IMR-90 (cell line): ENCODE data around the gene ARMS2. TPM values are rescaled to one million over a fixed set of nuclear protein-coding genes. Genes with fewer than 3 reads are reported as not detected.

Experiments used
- ATAC-seq: fragments of 200-7000 bp; cut with Tn5 transposase; 2 replicates; pipeline ENCODE4 v1.9.1; 2020; ENCODE audit warnings: low read depth, mild to moderate bottlenecking, moderate library complexity
- BruUV-seq: library from RNA; stranded (reverse); fragments of 400-500 nt; replicated peaks from 2 replicates; lab custom pipeline; 2021; lab: Mats Ljungman, UMichigan
- CTCF ChIA-PET: fragments of 300-600 bp; formaldehyde crosslinking; extraction: SDS; loops from one replicate; lab custom pipeline; 2021; ENCODE audit warnings: antibody characterized with exemption; lab: Yijun Ruan, JAX
- POLR2A ChIA-PET: fragments of 300-600 bp; sonication (Branson Sonifier 250); formaldehyde crosslinking; loops from one replicate; lab custom pipeline; 2022; ENCODE audit warnings: antibody characterized with exemption; ENCODE audit not compliant: unreplicated experiment; lab: Charles Lee
- DNase-seq: peaks from one replicate; pipeline ENCODE4 v3.0.0; 2013
- H2AFZ ChIP-seq: replicated peaks from 2 replicates; pipeline ENCODE3; 2013; ENCODE audit warnings: low read length, mild to moderate bottlenecking; ENCODE audit not compliant: poor library complexity
- H2AK5ac ChIP-seq: 2 replicates; pipeline ENCODE4 v1.6.1; 2013; ENCODE audit warnings: low read depth, low read length, inconsistent platforms
- H2AK9ac ChIP-seq: replicated peaks from 2 replicates; pipeline ENCODE3; 2013; ENCODE audit warnings: mild to moderate bottlenecking, low read depth, low read length, moderate library complexity; ENCODE audit not compliant: poor library complexity
- H2BK120ac ChIP-seq: 2 replicates; pipeline ENCODE4 v1.6.1; 2013; ENCODE audit warnings: low read depth, low read length, inconsistent platforms
- H2BK15ac ChIP-seq: 3 replicates; pipeline ENCODE4 v1.6.1; 2013; ENCODE audit warnings: low read depth, low read length, inconsistent platforms
- H2BK20ac ChIP-seq: 2 replicates; pipeline ENCODE4 v1.6.1; 2013; ENCODE audit warnings: low read depth, mild to moderate bottlenecking, inconsistent platforms, low read length, moderate library complexity
- H2BK5ac ChIP-seq: 2 replicates; pipeline ENCODE4 v1.6.1; 2013; ENCODE audit warnings: mild to moderate bottlenecking, low read depth, low read length, inconsistent platforms; ENCODE audit not compliant: poor library complexity, severe bottlenecking
- H3K14ac ChIP-seq: replicated peaks from 2 replicates; pipeline ENCODE4 v1.6.1; 2013; ENCODE audit warnings: low read depth, low read length, inconsistent platforms
- H3K18ac ChIP-seq: 2 replicates; pipeline ENCODE4 v1.6.1; 2013; ENCODE audit warnings: low read depth, low read length, control low read depth
- H3K23ac ChIP-seq: 2 replicates; pipeline ENCODE4 v1.6.1; 2013; ENCODE audit warnings: low read depth, low read length, inconsistent platforms
- H3K27ac ChIP-seq: 2 replicates; pipeline ENCODE4 v1.5.1; 2013; ENCODE audit warnings: mild to moderate bottlenecking, control low read depth, low read length; ENCODE audit not compliant: insufficient read depth
- H3K27me3 ChIP-seq: 2 replicates; pipeline ENCODE4 v1.6.1; 2013; ENCODE audit warnings: low read length; ENCODE audit not compliant: control insufficient read depth, insufficient read depth
- H3K36me3 ChIP-seq: 2 replicates; pipeline ENCODE4 v1.6.1; 2013; ENCODE audit warnings: low read length, mixed read lengths; ENCODE audit not compliant: control insufficient read depth, insufficient read depth
- H3K4ac ChIP-seq: 2 replicates; pipeline ENCODE4 v1.6.1; 2013; ENCODE audit warnings: low read depth, low read length, inconsistent platforms
- H3K4me1 ChIP-seq: 2 replicates; pipeline ENCODE4 v1.6.1; 2013; ENCODE audit warnings: low read length, mixed read lengths; ENCODE audit not compliant: control insufficient read depth, insufficient read depth
- H3K4me2 ChIP-seq: 2 replicates; pipeline ENCODE4 v1.6.1; 2013; ENCODE audit warnings: low read depth, mild to moderate bottlenecking, control low read depth, low read length, moderate library complexity
- H3K4me3 ChIP-seq: 2 replicates; pipeline ENCODE4 v1.5.1; 2013; ENCODE audit warnings: low read depth, mild to moderate bottlenecking, control low read depth, low read length, moderate library complexity; ENCODE audit not compliant: insufficient read depth
- H3K56ac ChIP-seq: 2 replicates; pipeline ENCODE4 v1.6.1; 2013; ENCODE audit warnings: low read length, inconsistent platforms; ENCODE audit not compliant: insufficient read depth; ENCODE audit errors: extremely low read depth
- H3K79me1 ChIP-seq, 2 experiments: 2 replicates each; pipeline ENCODE4 v1.6.1; 2013; ENCODE audit warnings: low read length in 2 of 2, inconsistent platforms in 1 of 2, low read depth in 1 of 2
- H3K9ac ChIP-seq: 2 replicates; pipeline ENCODE4 v1.6.1; 2013; ENCODE audit warnings: low read depth, low read length, control low read depth
- H3K9me1 ChIP-seq: 2 replicates; pipeline ENCODE4 v1.6.1; 2013; ENCODE audit warnings: low read length, inconsistent platforms; ENCODE audit not compliant: insufficient read depth
- H3K9me3 ChIP-seq: 2 replicates; pipeline ENCODE4 v1.6.1; 2013; ENCODE audit warnings: low read length; ENCODE audit not compliant: control insufficient read depth, insufficient read depth
- H4K20me1 ChIP-seq: 2 replicates; pipeline ENCODE4 v1.6.1; 2013; ENCODE audit warnings: low read length, inconsistent platforms; ENCODE audit not compliant: insufficient read depth
- H4K5ac ChIP-seq: 2 replicates; pipeline ENCODE4 v1.6.1; 2013; ENCODE audit warnings: mild to moderate bottlenecking, low read depth, low read length, control low read depth
- H4K8ac ChIP-seq, 2 experiments: 2 replicates each; pipeline ENCODE4 v1.6.1; 2013; ENCODE audit warnings: low read depth in 2 of 2, low read length in 2 of 2, control low read depth in 1 of 2, inconsistent platforms in 1 of 2
- H4K91ac ChIP-seq: 2 replicates; pipeline ENCODE4 v1.6.1; 2013; ENCODE audit warnings: low read depth, low read length, inconsistent platforms; ENCODE audit not compliant: insufficient read depth
- BHLHE40 ChIP-seq: fragments of 150-350 bp; IDR thresholded peaks from 2 replicates; pipeline ENCODE4 v1.6.1; 2016; ENCODE audit warnings: mild to moderate bottlenecking, low read depth, low read length
- CEBPB ChIP-seq: IDR thresholded peaks from 2 replicates; pipeline ENCODE4 v1.6.1; 2012; ENCODE audit warnings: low read depth, low read length, improper control_type of control experiment
- CHD1 ChIP-seq: IDR thresholded peaks from 2 replicates; pipeline ENCODE4 v1.6.1; 2012; ENCODE audit warnings: low read depth, low read length, improper control_type of control experiment
- CTCF ChIP-seq: conservative IDR thresholded peaks from 2 replicates; pipeline ENCODE4 v1.5.1; 2012; ENCODE audit warnings: mild to moderate bottlenecking, low read depth, low read length, improper control_type of control experiment
- ELK1 ChIP-seq: fragments of 150-350 bp; IDR thresholded peaks from 2 replicates; pipeline ENCODE4 v1.6.1; 2016; ENCODE audit warnings: low read depth, mild to moderate bottlenecking, low read length, moderate library complexity, borderline replicate concordance
- FOS ChIP-seq: fragments of 150-350 bp; IDR thresholded peaks from 2 replicates; pipeline ENCODE4 v1.6.1; 2016; ENCODE audit warnings: low read depth, low read length
- MAFK ChIP-seq: IDR thresholded peaks from 2 replicates; pipeline ENCODE4 v1.6.1; 2012; ENCODE audit warnings: low read depth, low read length, improper control_type of control experiment
- MAZ ChIP-seq: IDR thresholded peaks from 2 replicates; pipeline ENCODE4 v1.6.1; 2012; ENCODE audit warnings: low read depth, mild to moderate bottlenecking, low read length, improper control_type of control experiment, moderate library complexity, borderline replicate concordance
- MXI1 ChIP-seq: IDR thresholded peaks from 2 replicates; pipeline ENCODE4 v1.6.1; 2012; ENCODE audit warnings: low read depth, mild to moderate bottlenecking, low read length, moderate library complexity, borderline replicate concordance
- NFE2L2 ChIP-seq: fragments of 150-350 bp; IDR thresholded peaks from 2 replicates; pipeline ENCODE4 v1.6.1; 2016; ENCODE audit warnings: low read depth, mild to moderate bottlenecking, low read length
- POLR2A ChIP-seq: IDR thresholded peaks from 2 replicates; pipeline ENCODE4 v1.6.1; 2012; ENCODE audit warnings: mild to moderate bottlenecking, low read depth, low read length
- RAD21 ChIP-seq: IDR thresholded peaks from 2 replicates; pipeline ENCODE4 v1.6.1; 2012; ENCODE audit warnings: low read length, improper control_type of control experiment
- RCOR1 ChIP-seq: IDR thresholded peaks from 2 replicates; pipeline ENCODE4 v1.6.1; 2012; ENCODE audit warnings: mild to moderate bottlenecking, low read length, improper control_type of control experiment; ENCODE audit not compliant: insufficient replicate concordance
- RFX5 ChIP-seq: IDR thresholded peaks from 2 replicates; pipeline ENCODE4 v1.8.0; 2012; ENCODE audit warnings: low read depth, mild to moderate bottlenecking, low read length, moderate library complexity
- SMC3 ChIP-seq: fragments of 150-350 bp; IDR thresholded peaks from 2 replicates; pipeline ENCODE4 v1.6.1; 2016; ENCODE audit warnings: low read depth, mild to moderate bottlenecking, antibody characterized with exemption, low read length, moderate library complexity
- USF2 ChIP-seq: fragments of 150-350 bp; IDR thresholded peaks from 2 replicates; pipeline ENCODE4 v1.6.1; 2017; ENCODE audit warnings: mild to moderate bottlenecking, antibody characterized with exemption, low read length, low read depth
- WGBS, 2 experiments: methylation state at CpG; one replicate each; pipeline versions ENCODE4 v1.1.5 to v1.1.7; 2013; ENCODE audit warnings: missing lambda C conversion rate in 2 of 2; ENCODE audit not compliant: insufficient read length in 1 of 2; ENCODE audit errors: extremely low coverage in 2 of 2; 5-methylcytosine and 5-hydroxymethylcytosine counted together
- dilution Hi-C: fragments of 300-500 bp; cut with HindIII; formaldehyde crosslinking; loops from one replicate; pipeline ENCODE4 v1.14.3; 2018; ENCODE audit warnings: low sequenced_read_pairs; ENCODE audit not compliant: unreplicated experiment
- in situ Hi-C: fragments of 300-500 bp; cut with MboI; formaldehyde crosslinking; loops from 3 replicates; pipeline ENCODE4 v1.14.3; 2019; ENCODE audit warnings: low sequenced_read_pairs, inconsistent platforms, mixed read lengths
- intact Hi-C: fragments of 100-400 bp; cut with micrococcal nuclease; formaldehyde crosslinking; loops from 2 replicates; pipeline ENCODE4 v1.10.0; 2022
- polyA plus RNA-seq, 3 experiments: library from polyadenylated mRNA; depleted of rRNA; stranded (reverse); fragments of >200 nt; gene quantifications; 2 replicates each; pipeline ENCODE4 v1.2.3, GENCODE V29; 2012; ENCODE audit warnings: low replicate concordance in 1 of 3
- total RNA-seq: library from RNA; depleted of rRNA; stranded (reverse); fragments of >200 nt; gene quantifications from 2 replicates; pipeline ENCODE4 v1.2.3, GENCODE V29; 2012

ARMS2 gene
- total and polyA plus RNA-seq, 2 of the 4 experiments (the other 2 are of a cell fraction), result not detected

GRCh38 chr10:122421054-122421625, 33.3 kb upstream of the ARMS2 start:
- Histone ChIP-seq H4K20me1 (no peaks in the 10 kb centered on the region), H2BK20ac (no peak overlapping the region), H3K18ac (no peak overlapping the region), H3K27me3 (no peaks in the 10 kb centered on the region), H2BK15ac (no peak overlapping the region), H3K56ac (no peak overlapping the region; the same call in 1 of the 2 replicates), H4K91ac (no peak overlapping the region), H3K79me1 (no peaks in the 10 kb centered on the region), H2BK5ac (no peak overlapping the region), H2BK120ac (no peak overlapping the region), H3K4me2 (no peak overlapping the region), H2AK9ac (no peak overlapping the region), H3K4me1 (peaks cover 4% of the 10 kb centered on the region), H3K4ac (no peak overlapping the region), H3K4me3 (no peak overlapping the region), H2AFZ (no peak overlapping the region), H3K9me3 (no peaks in the 10 kb centered on the region), H3K27ac (no peak overlapping the region), H3K23ac (no peak overlapping the region), H2AK5ac (no peak overlapping the region), H4K8ac (no peak overlapping the region), H3K14ac (no peak overlapping the region), H3K36me3 (peaks cover under 1% of the 10 kb centered on the region; the same call in 1 of the 2 replicates), H4K5ac (no peak overlapping the region), H3K9ac (no peak overlapping the region), H3K9me1 (peaks cover 5% of the 10 kb centered on the region)
- POLR2A ChIA-PET, result no interaction called here
- intact Hi-C loops (loop anchor here (5.0 kb wide), 1 partner anchor 44 kb away; no protein-coding TSS in a partner anchor), in situ Hi-C loops (no loop called here), dilution Hi-C loops (no loop called here)
- WGBS, 2 experiments, result 67% methylated on average over 1 of the region's 3 CpGs; no CpG with 5 or more reads in 1 of the 2 experiments
- ATAC-seq (no peak), DNase-seq (no peak)
- CTCF ChIA-PET, result no interaction called here
- BruUV-seq, result no TSS peak
- TF ChIP-seq USF2, result no peak
- no peak for TF ChIP-seq BHLHE40
- no peak for TF ChIP-seq SMC3
- TF ChIP-seq CEBPB, result no peak
- TF ChIP-seq MAFK, result no peak
- no peak for TF ChIP-seq RAD21
- no peak for TF ChIP-seq MAZ
- no peak for TF ChIP-seq MXI1
- TF ChIP-seq CTCF, result no peak
- no peak for TF ChIP-seq ELK1
- TF ChIP-seq RCOR1, result no peak
- no peak for TF ChIP-seq POLR2A
- no peak for TF ChIP-seq FOS
- no peak for TF ChIP-seq NFE2L2
- no peak for TF ChIP-seq CHD1
- no peak for TF ChIP-seq RFX5
